Activated CD4-positive, alpha-beta T cell treated with anti-CD3 and anti-CD28 coated beads for 24 hours (primary cell): ENCODE results near the gene MSI2.

Experiments
- DNase-seq, 2 donors: peaks; one replicate each; pipeline ENCODE4 v3.0.0-alpha.2; 2020; ENCODE audit warnings: low read depth in 2 of 2

Gene MSI2

GRCh38 chr17:57340160-57340981 lies 84.0 kb downstream of the MSI2 start:
- no peak for DNase-seq

- no peak for DNase-seq
These were observed 85.6 kb downstream of the MSI2 start for GRCh38 chr17:57341611-57342540.

- DNase-seq, result no peak
These were observed 86.8 kb downstream of the MSI2 start for GRCh38 chr17:57342963-57343589.

- DNase-seq, result no peak
These were observed 87.4 kb downstream of the MSI2 start for GRCh38 chr17:57343717-57344116.

GRCh38 chr17:57344261-57344660 lies 87.9 kb downstream of the MSI2 start:
- DNase-seq, result no peak

GRCh38 chr17:57349541-57350247 lies 93.4 kb downstream of the MSI2 start:
- no peak for DNase-seq

GRCh38 chr17:57350266-57350665 lies 93.9 kb downstream of the MSI2 start:
- DNase-seq, result no peak

- DNase-seq, result no peak
These were observed 96.4 kb downstream of the MSI2 start for GRCh38 chr17:57352665-57353175.

- DNase-seq, result no peak
These were observed 98.3 kb downstream of the MSI2 start for GRCh38 chr17:57354673-57355072.

GRCh38 chr17:57355090-57355859 lies 99.0 kb downstream of the MSI2 start:
- no peak for DNase-seq

- DNase-seq, result no peak
These were observed 99.9 kb downstream of the MSI2 start for GRCh38 chr17:57356153-57356718.

GRCh38 chr17:57356719-57357391 lies 100.5 kb downstream of the MSI2 start:
- DNase-seq, result no peak

GRCh38 chr17:57357392-57357784 lies 101.1 kb downstream of the MSI2 start:
- DNase-seq, result no peak

- no peak for DNase-seq
These were observed 101.6 kb downstream of the MSI2 start for GRCh38 chr17:57357830-57358430.

GRCh38 chr17:57360266-57360665 lies 103.9 kb downstream of the MSI2 start:
- DNase-seq, result no peak

GRCh38 chr17:57362797-57363556 lies 106.7 kb downstream of the MSI2 start:
- DNase-seq, result no peak

GRCh38 chr17:57363580-57363979 lies 107.3 kb downstream of the MSI2 start:
- no peak for DNase-seq

GRCh38 chr17:57363998-57364643 lies 107.8 kb downstream of the MSI2 start:
- no peak for DNase-seq
